GM18517 (cell line): ENCODE measurements around the gene PRPF39.
"Not testable (repeated sequence)": the region's sequence is repeated elsewhere in the genome, so short reads cannot be mapped to it uniquely, and the experiment has no call there.

ENCODE experiments used
- ATAC-seq: cut with Tn5 transposase; IDR thresholded peaks from one replicate; pipeline ENCODE4 v1.9.1; 2021; ENCODE audit warnings: mild to moderate bottlenecking, moderate library complexity; ENCODE audit not compliant: unreplicated experiment

Gene PRPF39

GRCh38 chr14:45080416-45080968, 3.4 kb upstream of the PRPF39 start:
- not testable (repeated sequence) for ATAC-seq

- not testable (repeated sequence) for ATAC-seq
Observed at GRCh38 chr14:45081096-45081495, 2.8 kb upstream of the PRPF39 start.

- ATAC-seq, result no peak
Observed at GRCh38 chr14:45082420-45082819, 1.5 kb upstream of the PRPF39 start.

GRCh38 chr14:45083617-45083975, 320 bp upstream of the PRPF39 start:
- ATAC-seq, result no peak

GRCh38 chr14:45084946-45085346, 1.0 kb downstream of the PRPF39 start:
- ATAC-seq, result no peak

- ATAC-seq, result peak; percentile 56
Observed at GRCh38 chr14:45089813-45090212, 5.9 kb downstream of the PRPF39 start.

GRCh38 chr14:45091710-45092109, 7.8 kb downstream of the PRPF39 start:
- ATAC-seq, result no peak

- ATAC-seq, result no peak
Observed at GRCh38 chr14:45094275-45094674, 10.4 kb downstream of the PRPF39 start.

- ATAC-seq, result no peak
Observed at GRCh38 chr14:45095143-45095542, 11.2 kb downstream of the PRPF39 start.

- no peak for ATAC-seq
Observed at GRCh38 chr14:45096218-45096617, 12.3 kb downstream of the PRPF39 start.

- no peak for ATAC-seq
Observed at GRCh38 chr14:45103806-45104205, 19.9 kb downstream of the PRPF39 start.

GRCh38 chr14:45104561-45104960, 20.6 kb downstream of the PRPF39 start:
- ATAC-seq, result no peak

- no peak for ATAC-seq
Observed at GRCh38 chr14:45112896-45113781, 29.2 kb downstream of the PRPF39 start.

GRCh38 chr14:45114327-45114726, 30.4 kb downstream of the PRPF39 start:
- ATAC-seq, result no peak

- ATAC-seq, result no peak
Observed at GRCh38 chr14:45118594-45118993, 34.7 kb downstream of the PRPF39 start.

GRCh38 chr14:45120096-45120495, 36.2 kb downstream of the PRPF39 start:
- no peak for ATAC-seq

- ATAC-seq, result no peak
Observed at GRCh38 chr14:45123271-45123670, 39.4 kb downstream of the PRPF39 start.

GRCh38 chr14:45125754-45126153, 41.8 kb downstream of the PRPF39 start:
- no peak for ATAC-seq

- ATAC-seq, result no peak
Observed at GRCh38 chr14:45128963-45129629, 45.2 kb downstream of the PRPF39 start.

GRCh38 chr14:45133683-45134050, 49.8 kb downstream of the PRPF39 start:
- ATAC-seq, result no peak

- ATAC-seq, result peak; percentile 91
Observed at GRCh38 chr14:45134051-45134958, 50.4 kb downstream of the PRPF39 start, which contains the start of gene FKBP3. FKBP3 (minus strand) TSS chr14:45134481; CDS start chr14:45134456, 25 bp downstream.
